ENCODE data around the gene ESRRB.

Gene ESRRB

DNA sequence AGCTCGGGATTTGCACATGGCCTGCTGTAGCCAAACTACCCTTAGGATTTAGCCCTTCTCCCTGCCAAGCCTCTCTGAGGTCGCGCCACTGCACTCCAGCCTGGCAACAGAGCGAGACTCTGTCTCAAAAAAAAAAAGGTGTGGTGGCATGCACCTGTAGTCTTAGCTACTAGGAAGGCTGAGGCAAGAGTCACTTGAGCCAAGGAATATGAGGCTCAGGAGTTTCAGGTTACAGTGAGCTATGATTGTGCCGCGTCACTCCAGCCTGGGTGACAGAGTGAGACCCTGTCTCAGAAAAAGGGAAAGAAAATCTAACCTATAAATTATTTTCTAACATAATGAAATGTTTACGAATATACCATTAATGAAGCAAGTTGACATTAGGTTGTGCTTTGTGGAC is 29.7 kb downstream of the ESRRB start:
- no peak for TF ChIP-seq POLR2A (IDR thresholded peaks at IDR 0.05; ENCODE audit: low read depth, low read length)
- DNase-seq (ENCODE audit: insufficient read length, low spot score): no peak
- no peak for FAIRE-seq

GRCh38 chr14:76407449-76408150 is 31.7 kb downstream of the ESRRB start:
- no peak for TF ChIP-seq POLR2A (IDR thresholded peaks at IDR 0.05; ENCODE audit: low read depth, low read length)
- FAIRE-seq (no peak), DNase-seq (ENCODE audit: insufficient read length, low spot score) (no peak)

GRCh38 chr14:76408877-76409276 is 32.9 kb downstream of the ESRRB start:
- DNase-seq (ENCODE audit: insufficient read length, low spot score): no peak
- TF ChIP-seq POLR2A (IDR thresholded peaks at IDR 0.05; ENCODE audit: low read depth, low read length): no peak
- no peak for FAIRE-seq

GRCh38 chr14:76412501-76412900 is 36.6 kb downstream of the ESRRB start:
- TF ChIP-seq POLR2A (IDR thresholded peaks at IDR 0.05; ENCODE audit: low read depth, low read length): no peak
- no peak for FAIRE-seq
- DNase-seq (ENCODE audit: insufficient read length, low spot score): no peak

GRCh38 chr14:76413106-76413961 is 37.4 kb downstream of the ESRRB start:
- DNase-seq (ENCODE audit: insufficient read length, low spot score) (no peak), FAIRE-seq (no peak)
- no peak for TF ChIP-seq POLR2A (IDR thresholded peaks at IDR 0.05; ENCODE audit: low read depth, low read length)

- no peak for TF ChIP-seq POLR2A (IDR thresholded peaks at IDR 0.05; ENCODE audit: low read depth, low read length)
- no peak for FAIRE-seq
- DNase-seq (ENCODE audit: insufficient read length, low spot score): no peak
Observed at GRCh38 chr14:76413962-76414600, 38.1 kb downstream of the ESRRB start.

DNA sequence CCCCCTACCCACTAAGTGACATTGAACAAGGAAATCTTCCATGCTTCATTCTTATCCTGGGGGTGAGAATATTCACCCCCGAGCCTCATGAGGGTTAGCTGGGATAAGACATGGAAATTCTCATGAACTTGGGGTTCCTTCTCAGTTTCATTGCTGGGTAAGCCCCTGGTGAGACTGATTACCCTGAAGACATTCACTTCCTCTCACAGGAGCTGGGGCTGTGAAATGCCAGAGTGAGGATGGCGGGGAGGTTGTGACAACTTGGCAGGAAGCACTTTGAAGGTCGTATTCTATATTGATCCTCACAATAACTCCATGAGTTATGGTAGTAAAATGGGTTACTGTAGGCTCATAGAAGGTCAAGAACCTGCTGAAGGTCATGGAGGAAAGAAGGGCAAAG is 43.5 kb downstream of the ESRRB start:
- FAIRE-seq (no peak), DNase-seq (ENCODE audit: insufficient read length, low spot score) (no peak)
- TF ChIP-seq POLR2A (IDR thresholded peaks at IDR 0.05; ENCODE audit: low read depth, low read length): no peak

DNA sequence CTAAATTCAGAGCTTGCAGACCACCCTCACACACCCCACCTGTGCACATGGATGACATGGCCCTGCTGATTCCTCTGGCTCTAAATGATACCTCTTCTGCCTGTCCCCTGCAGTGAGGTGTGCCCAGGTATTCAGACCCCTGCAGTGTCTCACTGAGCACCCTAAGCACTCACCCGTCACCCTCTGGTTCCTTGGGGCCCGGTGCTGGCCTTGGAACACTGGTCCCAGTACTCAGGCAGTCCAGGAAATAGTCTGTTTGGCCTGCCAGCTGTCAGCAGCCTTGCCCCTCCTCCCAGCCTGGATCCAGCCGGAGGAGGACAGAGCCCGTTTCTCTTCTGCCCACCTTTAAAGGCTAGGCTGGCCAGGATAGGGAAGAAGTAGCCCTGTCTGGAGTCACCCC is 44.9 kb downstream of the ESRRB start:
- no peak for DNase-seq (ENCODE audit: insufficient read length, low spot score)
- FAIRE-seq: no peak
- no peak for TF ChIP-seq POLR2A (IDR thresholded peaks at IDR 0.05; ENCODE audit: low read depth, low read length)

- no peak for DNase-seq (ENCODE audit: insufficient read length, low spot score)
- FAIRE-seq: no peak
- no peak for TF ChIP-seq POLR2A (IDR thresholded peaks at IDR 0.05; ENCODE audit: low read depth, low read length)
Observed at GRCh38 chr14:76421662-76422061, 45.7 kb downstream of the ESRRB start.

DNA sequence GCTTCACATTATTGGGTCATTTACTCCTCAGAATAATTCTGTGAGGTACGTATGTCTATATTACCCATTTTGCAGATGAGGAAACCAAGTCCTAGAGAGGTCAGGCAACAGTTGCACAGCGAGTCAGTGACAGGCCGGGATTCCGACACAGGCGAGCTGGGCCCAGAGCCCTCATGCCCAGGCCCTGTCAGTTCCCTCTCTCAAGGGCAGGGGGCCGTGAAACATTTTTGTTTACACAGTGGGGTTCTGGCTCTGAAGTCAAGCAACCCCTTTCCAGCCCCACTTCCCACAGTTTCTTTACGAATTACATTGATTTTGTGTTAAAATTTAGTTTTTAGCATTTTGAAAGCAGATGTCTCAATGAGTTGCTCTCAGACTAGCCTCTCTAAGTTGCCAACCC is 46.7 kb downstream of the ESRRB start:
- TF ChIP-seq POLR2A (IDR thresholded peaks at IDR 0.05; ENCODE audit: low read depth, low read length): no peak
- FAIRE-seq (no peak), DNase-seq (ENCODE audit: insufficient read length, low spot score) (no peak)

- TF ChIP-seq POLR2A (IDR thresholded peaks at IDR 0.05; ENCODE audit: low read depth, low read length): no peak
- no peak for FAIRE-seq
Observed at GRCh38 chr14:76423534-76423933, 47.6 kb downstream of the ESRRB start.

DNA sequence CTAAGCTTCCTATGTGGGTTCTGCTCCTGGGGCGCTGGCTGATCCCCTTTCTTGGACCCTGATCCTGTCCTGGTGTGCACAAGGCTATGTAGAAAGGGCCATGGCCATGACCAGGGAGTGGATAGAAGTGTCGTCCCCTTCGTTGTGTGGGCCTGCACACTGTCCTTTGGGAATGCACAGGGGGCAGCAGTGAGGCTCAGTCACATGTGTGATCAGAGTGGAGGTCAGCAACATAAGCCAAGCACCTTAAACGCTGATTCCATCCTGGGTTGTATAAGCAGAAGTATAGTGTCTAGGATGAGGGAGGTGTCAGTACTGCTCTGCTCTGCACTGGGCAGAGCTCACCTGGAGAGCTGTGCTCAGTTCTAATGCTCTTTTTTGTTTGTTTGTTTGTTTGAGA is 48.4 kb downstream of the ESRRB start:
- no peak for FAIRE-seq
- no peak for TF ChIP-seq POLR2A (IDR thresholded peaks at IDR 0.05; ENCODE audit: low read depth, low read length)
- DNase-seq (ENCODE audit: insufficient read length, low spot score): no peak

More at GRCh38 chr14:76423534-76423933, 47.6 kb downstream of the ESRRB start:
- no peak for DNase-seq (ENCODE audit: insufficient read length, low spot score)

DNA sequence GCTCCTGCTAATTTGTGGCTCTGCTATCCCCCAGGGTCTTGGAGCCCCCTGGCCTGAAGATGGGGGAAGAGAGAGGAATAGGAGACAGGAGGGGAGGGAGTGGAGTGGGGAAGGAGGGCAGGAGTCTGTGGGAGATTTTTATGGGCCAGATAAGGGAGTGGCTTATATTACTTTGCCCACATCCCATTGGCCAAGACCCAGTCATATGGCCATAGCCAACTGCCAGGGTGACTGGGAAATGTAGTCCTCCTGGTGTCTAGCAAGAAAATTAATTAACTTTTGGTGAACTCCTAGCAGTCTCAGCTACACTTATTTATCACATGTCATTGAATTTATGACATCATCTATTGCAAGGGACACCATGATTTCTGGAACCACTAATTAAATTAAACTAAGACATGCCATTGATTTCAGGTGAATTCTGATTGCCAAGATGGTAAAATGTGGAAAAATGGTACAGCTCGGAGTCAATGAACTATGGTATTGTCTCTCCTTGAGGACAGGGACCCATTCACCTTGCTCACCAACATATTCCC is 50.3 kb downstream of the ESRRB start:
- no peak for FAIRE-seq
- no peak for DNase-seq (ENCODE audit: insufficient read length, low spot score)
- TF ChIP-seq POLR2A (IDR thresholded peaks at IDR 0.05; ENCODE audit: low read depth, low read length): no peak

GRCh38 chr14:76428611-76429010 is 52.7 kb downstream of the ESRRB start:
- no peak for DNase-seq (ENCODE audit: insufficient read length, low spot score)
- no peak for TF ChIP-seq POLR2A (IDR thresholded peaks at IDR 0.05; ENCODE audit: low read depth, low read length)

More at GRCh38 chr14:76428611-76429010, 52.7 kb downstream of the ESRRB start:
- no peak for FAIRE-seq

All from H54 (cell line).